Measurements from ENCODE around the gene ST8SIA4.

ST8SIA4 gene

DNA sequence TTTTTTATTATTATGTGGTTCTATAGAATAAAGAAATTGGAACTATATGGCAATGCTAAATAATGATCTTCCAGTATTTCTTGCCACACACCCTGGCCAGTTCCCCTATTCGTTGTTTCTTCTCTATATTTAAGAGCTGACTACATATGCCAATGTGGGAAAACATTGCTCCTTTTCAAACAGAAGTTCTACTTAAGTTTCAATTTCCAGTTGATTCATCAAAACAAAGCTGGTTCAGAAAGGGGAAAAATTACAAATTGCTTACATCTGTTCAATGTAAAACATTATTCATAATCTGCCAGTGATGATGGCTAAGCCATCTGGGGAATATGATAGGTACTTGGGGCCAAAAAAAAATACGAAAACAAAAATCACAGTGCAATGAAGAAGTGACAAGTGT is 76.9 kb downstream of the ST8SIA4 start:
- FAIRE-seq (peak; percentile 71), DNase-seq (ENCODE audit: insufficient read length) (no peak)

DNA sequence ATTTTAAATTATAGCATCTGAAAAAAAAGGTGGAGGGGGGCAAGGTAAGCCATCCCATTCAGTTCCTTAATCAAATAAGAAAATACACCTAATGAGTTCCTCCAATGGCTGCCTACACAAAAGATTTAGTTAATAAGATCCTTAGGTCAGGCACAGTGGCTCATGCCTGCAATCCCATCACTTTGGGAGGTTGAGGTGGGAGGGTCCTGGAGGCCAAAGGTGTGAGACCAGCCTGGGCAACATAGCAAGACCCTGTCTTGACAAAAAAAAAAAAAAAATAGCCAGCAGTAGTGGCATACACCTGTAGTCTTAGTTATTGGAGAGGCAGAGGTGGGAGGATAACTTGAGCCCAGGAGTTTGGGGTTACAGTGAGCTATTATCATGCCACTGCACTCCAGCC is 78.4 kb downstream of the ST8SIA4 start:
- TF ChIP-seq POLR2AphosphoS5 (IDR thresholded peaks at IDR 0.05; ENCODE audit: low read depth, low read length) (no peak), TAF1 (IDR thresholded peaks at IDR 0.05; ENCODE audit: borderline replicate concordance, low read depth, low read length) (no peak), POLR2A (IDR thresholded peaks at IDR 0.05; ENCODE audit: low read depth, low read length) (no peak)
- FAIRE-seq (no peak), DNase-seq (ENCODE audit: insufficient read length) (no peak)

More for the DNA sequence above, 76.9 kb downstream of the ST8SIA4 start:
- TF ChIP-seq POLR2AphosphoS5 (IDR thresholded peaks at IDR 0.05; ENCODE audit: low read depth, low read length) (no peak), POLR2A (IDR thresholded peaks at IDR 0.05; ENCODE audit: low read depth, low read length) (no peak), TAF1 (IDR thresholded peaks at IDR 0.05; ENCODE audit: borderline replicate concordance, low read depth, low read length) (no peak)

DNA sequence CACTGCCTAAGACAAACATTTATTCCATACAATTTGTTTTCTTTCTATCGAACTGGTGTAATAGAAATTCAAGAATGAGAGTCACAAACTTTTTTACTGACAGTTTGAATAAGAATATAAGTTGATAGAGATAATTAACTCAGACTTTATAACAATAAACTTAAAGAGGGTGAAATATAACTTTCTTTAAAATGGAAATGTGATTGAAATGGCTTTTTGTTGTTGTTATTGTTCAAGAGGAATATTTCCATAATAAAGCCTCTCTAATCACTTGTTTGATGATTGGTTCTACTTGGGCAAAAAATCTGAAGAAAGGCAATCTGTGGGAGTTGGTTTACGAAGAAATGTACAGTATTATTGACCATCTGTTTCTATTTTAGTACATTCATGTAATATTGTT is 79.3 kb downstream of the ST8SIA4 start:
- FAIRE-seq (no peak), DNase-seq (ENCODE audit: insufficient read length) (no peak)
- TF ChIP-seq POLR2AphosphoS5 (IDR thresholded peaks at IDR 0.05; ENCODE audit: low read depth, low read length) (no peak), TAF1 (IDR thresholded peaks at IDR 0.05; ENCODE audit: borderline replicate concordance, low read depth, low read length) (no peak), POLR2A (IDR thresholded peaks at IDR 0.05; ENCODE audit: low read depth, low read length) (no peak)

DNA sequence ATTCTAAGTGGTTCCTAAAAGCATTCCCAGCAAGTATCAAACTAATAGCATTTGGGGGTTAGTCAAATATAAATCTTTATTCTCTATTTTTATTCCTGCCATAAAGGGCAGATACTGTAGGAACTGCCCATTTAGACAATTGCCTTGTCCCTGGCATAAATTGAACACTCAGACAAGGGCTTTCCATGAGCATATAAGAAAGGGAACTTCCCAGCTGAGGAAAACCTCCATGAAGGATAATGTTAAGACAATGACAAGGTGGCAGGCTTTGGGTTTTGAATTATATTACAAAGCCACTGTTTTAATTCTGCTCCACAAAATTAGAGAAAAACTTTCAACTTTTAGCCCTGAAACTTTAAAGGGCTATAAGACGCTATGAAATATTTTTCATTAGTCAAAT is 81.3 kb downstream of the ST8SIA4 start:
- TF ChIP-seq TAF1 (IDR thresholded peaks at IDR 0.05; ENCODE audit: borderline replicate concordance, low read depth, low read length) (no peak), POLR2A (IDR thresholded peaks at IDR 0.05; ENCODE audit: low read depth, low read length) (no peak), POLR2AphosphoS5 (IDR thresholded peaks at IDR 0.05; ENCODE audit: low read depth, low read length) (no peak)
- DNase-seq (ENCODE audit: insufficient read length) (no peak), FAIRE-seq (peak; percentile 9)

DNA sequence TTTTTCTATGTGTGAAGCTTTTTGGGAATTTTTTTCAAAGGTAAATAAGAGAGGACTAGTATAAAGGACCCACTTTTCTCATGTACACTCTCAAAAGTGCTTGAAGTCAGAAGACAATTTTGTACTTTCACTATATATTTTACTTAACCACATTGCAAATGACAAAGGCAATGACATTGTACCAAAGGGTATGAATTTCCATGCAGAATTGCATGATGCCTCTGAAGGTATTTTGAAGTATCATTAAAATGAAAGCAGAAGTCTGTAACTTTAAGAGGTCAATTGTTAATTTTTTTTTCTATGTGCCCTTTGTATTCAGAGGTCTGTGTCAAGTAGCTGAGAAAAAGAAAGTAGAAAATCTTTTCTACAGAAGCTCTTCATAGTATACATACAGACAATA is 84.7 kb downstream of the ST8SIA4 start:
- no peak for DNase-seq (ENCODE audit: insufficient read length)
- TF ChIP-seq POLR2AphosphoS5 (IDR thresholded peaks at IDR 0.05; ENCODE audit: low read depth, low read length) (no peak), POLR2A (IDR thresholded peaks at IDR 0.05; ENCODE audit: low read depth, low read length) (no peak), TAF1 (IDR thresholded peaks at IDR 0.05; ENCODE audit: borderline replicate concordance, low read depth, low read length) (no peak)
- peak; percentile 30 for FAIRE-seq

DNA sequence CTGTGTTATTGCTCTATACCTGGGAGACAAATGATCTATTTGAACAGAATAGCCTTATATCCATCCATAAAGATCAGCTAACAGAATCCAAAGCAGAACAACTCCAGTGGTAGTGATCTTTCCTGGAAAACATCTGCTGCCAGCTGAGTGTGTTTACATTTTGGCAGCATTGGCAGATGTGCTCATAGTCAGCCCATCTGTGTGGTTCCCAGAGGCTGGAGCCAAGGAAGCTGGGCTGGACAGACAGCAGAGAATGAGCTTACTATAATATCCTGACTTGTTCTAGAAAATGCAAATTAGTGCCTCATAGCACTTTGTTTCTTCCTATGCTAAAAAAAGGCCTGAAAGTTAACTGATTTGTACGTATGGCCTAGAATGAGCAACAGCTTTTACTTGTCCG is 99.7 kb downstream of the ST8SIA4 start:
- DNase-seq (ENCODE audit: insufficient read length), result no peak
- no peak for TF ChIP-seq TAF1 (IDR thresholded peaks at IDR 0.05; ENCODE audit: borderline replicate concordance, low read depth, low read length)
- no peak for TF ChIP-seq POLR2AphosphoS5 (IDR thresholded peaks at IDR 0.05; ENCODE audit: low read depth, low read length)
- no peak for TF ChIP-seq POLR2A (IDR thresholded peaks at IDR 0.05; ENCODE audit: low read depth, low read length)
- no peak for FAIRE-seq

DNA sequence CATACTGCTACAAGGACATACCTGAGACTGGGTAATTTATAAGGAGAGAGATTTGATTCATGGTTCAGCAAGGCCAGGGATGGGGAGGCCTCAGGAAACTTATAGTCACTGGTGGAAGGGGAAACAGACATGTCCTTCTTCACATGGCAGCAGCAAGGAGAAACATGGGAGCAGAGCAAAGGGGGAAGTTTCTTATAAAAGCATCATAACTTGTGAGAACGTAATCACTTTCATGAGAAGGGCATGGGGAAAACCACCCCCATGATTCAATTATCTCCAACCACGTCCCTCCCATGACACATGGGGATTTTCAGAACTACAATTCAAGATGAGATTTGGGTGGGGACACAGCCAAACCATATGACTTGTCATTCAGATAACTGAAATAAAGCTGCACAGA is 100.9 kb downstream of the ST8SIA4 start:
- TF ChIP-seq POLR2AphosphoS5 (IDR thresholded peaks at IDR 0.05; ENCODE audit: low read depth, low read length) (no peak), TAF1 (IDR thresholded peaks at IDR 0.05; ENCODE audit: borderline replicate concordance, low read depth, low read length) (no peak), POLR2A (IDR thresholded peaks at IDR 0.05; ENCODE audit: low read depth, low read length) (no peak)
- DNase-seq (ENCODE audit: insufficient read length) (no peak), FAIRE-seq (no peak)

DNA sequence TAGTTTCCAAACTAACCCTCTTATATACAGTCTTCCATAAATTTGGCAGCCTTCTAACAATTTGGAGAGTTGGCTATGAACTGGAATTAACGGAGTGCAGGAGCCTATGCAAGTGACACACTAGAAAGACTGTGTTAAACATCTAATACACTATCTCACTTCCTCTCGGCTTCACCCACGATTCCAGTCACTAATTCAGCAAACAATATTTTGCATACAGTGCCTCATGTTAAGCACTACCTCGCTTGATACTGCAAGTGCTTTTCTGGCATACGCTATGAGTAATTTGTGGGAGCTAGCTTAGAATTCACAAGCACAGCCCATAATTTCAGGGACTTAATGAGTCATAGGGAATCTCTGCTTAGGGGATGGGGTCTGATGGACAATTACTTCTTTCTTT is 102.5 kb downstream of the ST8SIA4 start:
- peak; percentile 81 for FAIRE-seq
- no peak for TF ChIP-seq TAF1 (IDR thresholded peaks at IDR 0.05; ENCODE audit: borderline replicate concordance, low read depth, low read length)
- no peak for TF ChIP-seq POLR2A (IDR thresholded peaks at IDR 0.05; ENCODE audit: low read depth, low read length)
- TF ChIP-seq POLR2AphosphoS5 (IDR thresholded peaks at IDR 0.05; ENCODE audit: low read depth, low read length), result no peak
- DNase-seq (ENCODE audit: insufficient read length), result no peak

DNA sequence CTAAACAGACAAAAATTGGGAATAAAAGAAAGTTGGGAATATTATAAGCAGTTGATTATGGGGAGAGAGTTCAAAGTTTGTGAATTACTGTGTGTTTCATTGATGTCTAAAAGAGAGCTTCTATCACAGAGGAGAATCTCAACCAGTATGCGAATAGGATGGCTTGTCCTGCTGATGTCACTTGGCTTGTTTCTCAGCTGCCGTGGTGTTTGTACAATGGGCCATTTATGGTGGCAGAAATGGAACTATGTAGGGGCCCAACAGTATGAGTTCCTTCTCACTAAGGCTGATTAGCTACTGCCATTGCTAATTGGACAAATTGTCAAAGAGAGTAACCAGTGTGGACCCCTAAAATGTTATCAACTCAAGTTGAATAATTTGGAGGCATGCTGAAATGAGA is 103.9 kb downstream of the ST8SIA4 start:
- TF ChIP-seq TAF1 (IDR thresholded peaks at IDR 0.05; ENCODE audit: borderline replicate concordance, low read depth, low read length) (no peak), POLR2AphosphoS5 (IDR thresholded peaks at IDR 0.05; ENCODE audit: low read depth, low read length) (no peak), POLR2A (IDR thresholded peaks at IDR 0.05; ENCODE audit: low read depth, low read length) (no peak)
- no peak for FAIRE-seq
- no peak for DNase-seq (ENCODE audit: insufficient read length)

DNA sequence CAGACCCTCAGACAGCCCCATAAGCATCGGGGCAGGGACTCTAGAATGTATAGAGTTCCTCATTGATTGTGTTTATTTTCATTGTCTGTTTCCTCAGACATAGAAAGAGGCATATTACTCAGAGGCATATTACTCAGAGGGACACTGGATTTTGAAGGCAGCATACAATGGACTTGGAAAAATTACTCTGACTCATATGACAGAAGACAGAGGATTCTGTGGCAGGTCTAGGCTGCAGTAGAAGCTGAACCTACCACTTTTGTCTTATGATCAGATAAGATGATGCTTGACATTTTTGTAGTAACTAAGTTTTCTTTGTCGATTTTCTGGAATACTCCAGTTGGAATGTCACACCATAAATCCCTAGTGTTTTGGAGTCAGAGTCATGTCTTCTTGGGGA is 105.2 kb downstream of the ST8SIA4 start:
- DNase-seq (ENCODE audit: insufficient read length) (no peak), FAIRE-seq (no peak)
- TF ChIP-seq TAF1 (IDR thresholded peaks at IDR 0.05; ENCODE audit: borderline replicate concordance, low read depth, low read length) (no peak), POLR2A (IDR thresholded peaks at IDR 0.05; ENCODE audit: low read depth, low read length) (no peak), POLR2AphosphoS5 (IDR thresholded peaks at IDR 0.05; ENCODE audit: low read depth, low read length) (no peak)

DNA sequence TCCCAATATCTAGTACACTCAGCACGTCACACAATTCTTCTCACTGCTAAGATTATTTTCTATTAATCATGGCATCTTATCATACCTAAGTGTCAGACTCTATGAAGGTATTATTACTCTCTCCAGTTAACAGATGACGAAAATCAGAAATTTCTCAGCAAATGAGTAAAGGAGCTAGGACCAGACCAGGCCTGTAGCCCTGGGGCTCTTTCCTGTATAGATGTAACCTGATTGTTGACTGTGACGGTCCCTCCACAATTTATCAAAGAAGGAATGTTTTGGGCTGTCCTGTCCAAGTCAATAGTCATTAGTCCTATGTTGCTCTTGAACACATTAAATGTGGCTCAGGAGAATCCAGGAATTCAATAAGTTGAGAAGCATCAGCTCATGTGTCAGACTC is 106.2 kb downstream of the ST8SIA4 start:
- TF ChIP-seq POLR2A (IDR thresholded peaks at IDR 0.05; ENCODE audit: low read depth, low read length), result no peak
- DNase-seq (ENCODE audit: insufficient read length) (no peak), FAIRE-seq (no peak)

DNA sequence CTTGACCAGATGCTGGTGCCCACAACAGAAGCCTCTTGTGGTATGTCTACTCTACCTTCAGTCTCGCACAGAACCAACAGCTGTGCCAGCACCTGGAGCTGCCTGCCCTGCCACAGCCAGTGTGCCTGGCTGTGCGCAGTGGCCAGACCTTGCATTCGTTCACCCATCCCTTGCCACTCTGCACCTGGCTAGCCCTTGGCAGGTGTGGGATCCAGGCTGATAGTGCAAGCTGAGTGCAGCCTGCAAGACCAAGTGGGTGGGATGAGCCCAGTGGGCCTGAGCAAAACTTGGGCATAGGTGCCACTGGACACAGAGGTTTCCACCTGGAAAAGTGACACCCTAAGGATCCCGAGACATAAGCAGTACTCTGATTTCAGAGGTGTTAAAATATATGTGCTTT is 108.2 kb downstream of the ST8SIA4 start:
- TF ChIP-seq TAF1 (IDR thresholded peaks at IDR 0.05; ENCODE audit: borderline replicate concordance, low read depth, low read length) (no peak), POLR2A (IDR thresholded peaks at IDR 0.05; ENCODE audit: low read depth, low read length) (no peak)
- FAIRE-seq, result no peak
- no peak for DNase-seq (ENCODE audit: insufficient read length)

DNA sequence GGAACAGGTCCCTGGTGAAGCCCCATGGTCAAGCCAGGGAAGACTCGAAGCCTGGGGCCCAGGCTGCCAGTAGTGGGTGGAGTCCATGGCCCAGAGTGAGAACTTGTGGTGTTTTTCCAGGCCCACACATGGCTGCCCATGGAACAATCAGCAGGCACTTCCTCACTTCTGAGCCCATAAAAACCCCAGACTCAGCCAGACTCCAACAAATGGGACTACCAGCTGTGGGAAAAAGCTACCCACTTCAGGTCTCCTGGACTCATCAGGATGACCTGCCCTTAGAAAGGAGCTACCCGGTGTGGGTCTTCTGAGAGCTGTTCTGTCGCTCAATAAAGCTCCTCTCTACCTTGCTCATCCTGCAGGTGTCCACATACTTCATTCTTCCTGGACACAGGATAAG is 108.9 kb downstream of the ST8SIA4 start:
- no peak for TF ChIP-seq POLR2A (IDR thresholded peaks at IDR 0.05; ENCODE audit: low read depth, low read length)
- no peak for TF ChIP-seq POLR2AphosphoS5 (IDR thresholded peaks at IDR 0.05; ENCODE audit: low read depth, low read length)
- TF ChIP-seq TAF1 (IDR thresholded peaks at IDR 0.05; ENCODE audit: borderline replicate concordance, low read depth, low read length), result no peak

More for the DNA sequence above, 108.9 kb downstream of the ST8SIA4 start:
- FAIRE-seq, result no peak
- no peak for DNase-seq (ENCODE audit: insufficient read length)
